Body of pancreas (tissue), 4 donors: ENCODE measurements around the gene DNM2.

Source experiments
- POLR2A ChIP-seq, 3 donors: fragments of 450-650 bp; IDR thresholded peaks; one replicate each; pipeline ENCODE4 v1.6.1; 2016; ENCODE audit warnings: antibody characterized with exemption in 3 of 3, mild to moderate bottlenecking in 2 of 3
- TF ChIP-seq, protein P1 (sequence below), 7 experiments: fragments of 450-650 bp in 4 of 7; fragments of 200-600 bp in 3 of 7; sonication (generic) in 3 of 7; IDR thresholded peaks; one replicate each; pipeline ENCODE4 v1.5.1; 2016 to 2019; ENCODE audit warnings: antibody characterized with exemption in 7 of 7

GRCh38 chr19:10830931-10831779 lies 113.3 kb downstream of the DNM2 start:
- TF ChIP-seq, protein P1, sequence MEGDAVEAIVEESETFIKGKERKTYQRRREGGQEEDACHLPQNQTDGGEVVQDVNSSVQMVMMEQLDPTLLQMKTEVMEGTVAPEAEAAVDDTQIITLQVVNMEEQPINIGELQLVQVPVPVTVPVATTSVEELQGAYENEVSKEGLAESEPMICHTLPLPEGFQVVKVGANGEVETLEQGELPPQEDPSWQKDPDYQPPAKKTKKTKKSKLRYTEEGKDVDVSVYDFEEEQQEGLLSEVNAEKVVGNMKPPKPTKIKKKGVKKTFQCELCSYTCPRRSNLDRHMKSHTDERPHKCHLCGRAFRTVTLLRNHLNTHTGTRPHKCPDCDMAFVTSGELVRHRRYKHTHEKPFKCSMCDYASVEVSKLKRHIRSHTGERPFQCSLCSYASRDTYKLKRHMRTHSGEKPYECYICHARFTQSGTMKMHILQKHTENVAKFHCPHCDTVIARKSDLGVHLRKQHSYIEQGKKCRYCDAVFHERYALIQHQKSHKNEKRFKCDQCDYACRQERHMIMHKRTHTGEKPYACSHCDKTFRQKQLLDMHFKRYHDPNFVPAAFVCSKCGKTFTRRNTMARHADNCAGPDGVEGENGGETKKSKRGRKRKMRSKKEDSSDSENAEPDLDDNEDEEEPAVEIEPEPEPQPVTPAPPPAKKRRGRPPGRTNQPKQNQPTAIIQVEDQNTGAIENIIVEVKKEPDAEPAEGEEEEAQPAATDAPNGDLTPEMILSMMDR (IDR thresholded peaks at IDR 0.05): no peak
- no peak for TF ChIP-seq POLR2A (IDR thresholded peaks at IDR 0.05)
